ENCODE measurements around the gene ATG101.
A peak's percentile ranks its signal among the peaks of the same experiment; 100 is the strongest.

- TF ChIP-seq, protein P1, sequence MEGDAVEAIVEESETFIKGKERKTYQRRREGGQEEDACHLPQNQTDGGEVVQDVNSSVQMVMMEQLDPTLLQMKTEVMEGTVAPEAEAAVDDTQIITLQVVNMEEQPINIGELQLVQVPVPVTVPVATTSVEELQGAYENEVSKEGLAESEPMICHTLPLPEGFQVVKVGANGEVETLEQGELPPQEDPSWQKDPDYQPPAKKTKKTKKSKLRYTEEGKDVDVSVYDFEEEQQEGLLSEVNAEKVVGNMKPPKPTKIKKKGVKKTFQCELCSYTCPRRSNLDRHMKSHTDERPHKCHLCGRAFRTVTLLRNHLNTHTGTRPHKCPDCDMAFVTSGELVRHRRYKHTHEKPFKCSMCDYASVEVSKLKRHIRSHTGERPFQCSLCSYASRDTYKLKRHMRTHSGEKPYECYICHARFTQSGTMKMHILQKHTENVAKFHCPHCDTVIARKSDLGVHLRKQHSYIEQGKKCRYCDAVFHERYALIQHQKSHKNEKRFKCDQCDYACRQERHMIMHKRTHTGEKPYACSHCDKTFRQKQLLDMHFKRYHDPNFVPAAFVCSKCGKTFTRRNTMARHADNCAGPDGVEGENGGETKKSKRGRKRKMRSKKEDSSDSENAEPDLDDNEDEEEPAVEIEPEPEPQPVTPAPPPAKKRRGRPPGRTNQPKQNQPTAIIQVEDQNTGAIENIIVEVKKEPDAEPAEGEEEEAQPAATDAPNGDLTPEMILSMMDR (IDR thresholded peaks at IDR 0.05 in 4 of 5, conservative IDR thresholded peaks at IDR 0.05 in 1 of 5), result peak in 2 of 5 experiments; percentile 3 to 41
- peak; percentile 94 to 98 for TF ChIP-seq POLR2A (IDR thresholded peaks at IDR 0.05)
These were observed 18.8 kb upstream of the ATG101 start, which contains the start of gene NR4A1 for GRCh38 chr12:52050758-52051541.
